Hepatocyte (in vitro differentiated cells): Measurements from ENCODE around the gene EOLA1. TPM values are rescaled to one million over a fixed set of nuclear protein-coding genes. Genes with fewer than 3 reads are reported as not detected.

ENCODE experiments used
- DNase-seq: peaks from one replicate; pipeline ENCODE4 v3.0.0-alpha.2; 2016; ENCODE audit warnings: low spot score
- H2AFZ ChIP-seq: fragments of 200-600 bp; sonication (generic); 2 replicates; pipeline ENCODE4 v1.6.0; 2016; ENCODE audit warnings: antibody characterized with exemption, mild to moderate bottlenecking
- H3K27ac ChIP-seq: fragments of 200-600 bp; sonication (generic); 2 replicates; pipeline ENCODE4 v1.5.1; 2016; ENCODE audit warnings: mild to moderate bottlenecking
- H3K27me3 ChIP-seq: fragments of 200-600 bp; sonication (generic); 2 replicates; pipeline ENCODE4 v1.6.1; 2016
- H3K36me3 ChIP-seq: fragments of 200-600 bp; sonication (generic); replicated peaks from 2 replicates; pipeline ENCODE4 v1.5.1; 2016; ENCODE audit warnings: low read depth; ENCODE audit not compliant: insufficient read depth
- H3K4me1 ChIP-seq: fragments of 200-600 bp; sonication (generic); 2 replicates; pipeline ENCODE4 v1.5.1; 2016; ENCODE audit warnings: mild to moderate bottlenecking, moderate library complexity; ENCODE audit not compliant: insufficient read depth
- H3K4me2 ChIP-seq: fragments of 200-600 bp; sonication (generic); 2 replicates; pipeline ENCODE4 v1.6.0; 2016
- H3K4me3 ChIP-seq: fragments of 200-600 bp; sonication (generic); 2 replicates; pipeline ENCODE4 v1.5.1; 2016; ENCODE audit warnings: mild to moderate bottlenecking
- H3K79me2 ChIP-seq: fragments of 200-600 bp; sonication (generic); 2 replicates; pipeline ENCODE4 v1.6.0; 2017; ENCODE audit warnings: mild to moderate bottlenecking
- H3K9me2 ChIP-seq: fragments of 200-600 bp; sonication (generic); replicated peaks from 2 replicates; pipeline ENCODE4 v1.6.0; 2017; ENCODE audit warnings: mild to moderate bottlenecking; ENCODE audit not compliant: insufficient read depth
- H3K9me3 ChIP-seq: fragments of 200-600 bp; sonication (generic); 2 replicates; pipeline ENCODE4 v1.5.1; 2016; ENCODE audit warnings: low read depth, mild to moderate bottlenecking
- H4K20me1 ChIP-seq: fragments of 200-600 bp; sonication (generic); 2 replicates; pipeline ENCODE4 v1.6.0; 2016; ENCODE audit warnings: mild to moderate bottlenecking; ENCODE audit not compliant: insufficient read depth, poor library complexity, severe bottlenecking
- EZH2 ChIP-seq: fragments of 200-600 bp; sonication (generic); IDR thresholded peaks from 2 replicates; pipeline ENCODE4 v1.6.1; 2016; ENCODE audit warnings: antibody characterized with exemption, mild to moderate bottlenecking, borderline replicate concordance
- EZH2phosphoT487 ChIP-seq: fragments of 200-600 bp; sonication (generic); IDR thresholded peaks from one replicate; pipeline ENCODE4 v1.6.1; 2018; ENCODE audit warnings: antibody characterized with exemption, mild to moderate bottlenecking, low read depth, moderate library complexity; ENCODE audit not compliant: unreplicated experiment, severe bottlenecking
- WGBS: methylation state at CpG from one replicate; pipeline ENCODE4 v1.1.6; 2016; ENCODE audit warnings: low lambda C conversion rate; ENCODE audit errors: missing lambda C conversion rate; 5-methylcytosine and 5-hydroxymethylcytosine counted together
- polyA plus RNA-seq: library from polyadenylated mRNA; unstranded; fragments of >200 nt; fragmentation: Nextera tagmentation; extraction: Ambion mirVana; gene quantifications from 2 replicates; pipeline ENCODE4 v1.2.1, GENCODE V29; 2016
- total RNA-seq: library from RNA; depleted of rRNA; stranded (reverse); fragments of >200 nt; gene quantifications from 2 replicates; pipeline ENCODE4 v1.2.3, GENCODE V29; 2014
- TF ChIP-seq, protein P1 (sequence below): fragments of 200-600 bp; sonication (generic); IDR thresholded peaks from 2 replicates; pipeline ENCODE4 v1.5.1; 2016; ENCODE audit warnings: antibody characterized with exemption, mild to moderate bottlenecking; ENCODE audit not compliant: poor library complexity

Gene EOLA1
- total and polyA plus RNA-seq, 2 experiments from 2014 or later: 9.1 to 13.4 TPM

DNA sequence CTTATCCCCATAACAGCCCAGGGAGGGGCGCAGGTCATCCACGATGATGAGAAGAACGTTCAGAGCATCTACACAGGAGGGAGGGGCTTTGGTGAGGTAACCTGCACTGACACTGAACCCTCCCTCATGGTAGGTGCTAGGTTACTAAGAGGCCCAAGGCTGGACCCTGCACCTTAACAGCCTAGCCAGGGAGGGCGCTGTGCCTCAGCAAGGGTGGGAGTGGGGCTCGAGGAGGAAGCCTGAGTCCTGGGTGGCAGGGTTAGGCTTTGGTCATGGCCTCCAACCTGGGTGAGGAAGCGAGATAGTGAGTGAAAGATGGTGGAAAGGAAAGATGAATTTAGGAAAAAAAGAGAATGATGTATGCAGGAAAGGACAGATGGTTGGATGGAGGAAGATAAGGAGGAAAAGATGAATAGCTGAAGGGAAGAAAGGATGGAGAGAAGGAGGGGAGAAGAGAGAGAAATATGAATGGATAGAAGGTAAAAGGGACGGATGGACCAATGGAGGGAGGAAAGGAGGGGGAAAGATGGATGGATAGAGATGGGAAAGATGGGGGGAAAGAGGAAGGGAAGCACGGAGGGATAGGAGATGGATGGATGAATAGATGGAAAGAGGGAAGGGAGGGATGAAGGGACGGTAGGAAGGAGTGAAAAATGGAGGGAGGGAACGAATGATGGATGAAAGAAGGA is 36.4 kb upstream of the EOLA1 start:
- Histone ChIP-seq H3K9me3 (no peaks in the 10 kb centered on the region), H4K20me1 (no peaks in the 10 kb centered on the region), H3K27me3 (no peaks in the 10 kb centered on the region), H3K4me3 (peak overlapping the region; percentile 13), H2AFZ (no peak overlapping the region), H3K79me2 (no peaks in the 10 kb centered on the region), H3K4me2 (peak overlapping the region; percentile 75), H3K36me3 (no peaks in the 10 kb centered on the region), H3K9me2 (no peaks in the 10 kb centered on the region), H3K27ac (peak overlapping the region; percentile 86), H3K4me1 (no peaks in the 10 kb centered on the region)
- no peak for TF ChIP-seq EZH2
- TF ChIP-seq, protein P1, sequence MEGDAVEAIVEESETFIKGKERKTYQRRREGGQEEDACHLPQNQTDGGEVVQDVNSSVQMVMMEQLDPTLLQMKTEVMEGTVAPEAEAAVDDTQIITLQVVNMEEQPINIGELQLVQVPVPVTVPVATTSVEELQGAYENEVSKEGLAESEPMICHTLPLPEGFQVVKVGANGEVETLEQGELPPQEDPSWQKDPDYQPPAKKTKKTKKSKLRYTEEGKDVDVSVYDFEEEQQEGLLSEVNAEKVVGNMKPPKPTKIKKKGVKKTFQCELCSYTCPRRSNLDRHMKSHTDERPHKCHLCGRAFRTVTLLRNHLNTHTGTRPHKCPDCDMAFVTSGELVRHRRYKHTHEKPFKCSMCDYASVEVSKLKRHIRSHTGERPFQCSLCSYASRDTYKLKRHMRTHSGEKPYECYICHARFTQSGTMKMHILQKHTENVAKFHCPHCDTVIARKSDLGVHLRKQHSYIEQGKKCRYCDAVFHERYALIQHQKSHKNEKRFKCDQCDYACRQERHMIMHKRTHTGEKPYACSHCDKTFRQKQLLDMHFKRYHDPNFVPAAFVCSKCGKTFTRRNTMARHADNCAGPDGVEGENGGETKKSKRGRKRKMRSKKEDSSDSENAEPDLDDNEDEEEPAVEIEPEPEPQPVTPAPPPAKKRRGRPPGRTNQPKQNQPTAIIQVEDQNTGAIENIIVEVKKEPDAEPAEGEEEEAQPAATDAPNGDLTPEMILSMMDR: peak; percentile 25
- peak; percentile 41 for DNase-seq
- 72% methylated on average over 8 of the region's 10 CpGs for WGBS

GRCh38 chrX:149504915-149505651 is 35.7 kb upstream of the EOLA1 start, which contains the start of gene IDS:
TSS of gene IDS (minus strand) at chrX:149505306. CDS start at chrX:149505137, 169 bp downstream.
- H3K4me1 ChIP-seq: no peaks in the 10 kb centered on the region
- peak within 1 kb of the TSS; percentile 86 for H3K27ac ChIP-seq
- no peak for TF ChIP-seq EZH2
- TF ChIP-seq, protein P1: peak; percentile 11
- H4K20me1 ChIP-seq: no peaks in the 10 kb centered on the region
- H3K4me3 ChIP-seq: peak within 1 kb of the TSS; percentile 13
- no peak within 1 kb of the TSS for H2AFZ ChIP-seq
- WGBS: 44% methylated on average over 36 of the region's 54 CpGs
- no peaks in the 10 kb centered on the region for H3K9me2 ChIP-seq
- no peaks in the 10 kb centered on the region for H3K27me3 ChIP-seq
- H3K36me3 ChIP-seq: no peaks in the 10 kb centered on the region
- H3K4me2 ChIP-seq: peak within 1 kb of the TSS; percentile 75
- H3K79me2 ChIP-seq: no peaks in the 10 kb centered on the region
- H3K9me3 ChIP-seq: no peaks in the 10 kb centered on the region
- DNase-seq: peak; percentile 93

DNA sequence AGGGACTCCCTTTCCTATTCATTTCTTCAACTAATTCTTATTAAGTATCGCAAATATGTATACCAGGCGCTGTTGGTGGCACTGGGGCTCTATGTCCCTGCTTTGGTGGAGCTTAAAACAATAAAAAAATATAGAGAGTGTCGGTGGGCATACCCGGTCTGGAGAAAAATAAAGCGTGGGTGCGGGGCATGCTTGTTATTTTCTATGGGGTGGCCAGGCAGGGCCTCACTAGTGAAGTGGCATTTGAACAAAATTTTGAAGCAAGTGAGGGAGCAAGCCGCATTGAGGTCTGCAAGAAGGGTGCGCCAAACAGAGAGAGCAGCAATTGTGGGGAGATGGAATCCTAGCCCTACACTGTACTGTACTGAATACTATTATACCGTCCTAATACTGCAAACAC is 35.1 kb upstream of the EOLA1 start:
- no peaks in the 10 kb centered on the region for H3K36me3 ChIP-seq
- H3K4me3 ChIP-seq: no peak overlapping the region
- no peaks in the 10 kb centered on the region for H3K9me2 ChIP-seq
- H2AFZ ChIP-seq: no peak overlapping the region
- H3K4me2 ChIP-seq: peak overlapping the region; percentile 75
- no peak for DNase-seq
- H4K20me1 ChIP-seq: no peaks in the 10 kb centered on the region
- no peaks in the 10 kb centered on the region for H3K4me1 ChIP-seq
- no peaks in the 10 kb centered on the region for H3K79me2 ChIP-seq
- TF ChIP-seq EZH2phosphoT487 (no peak), EZH2 (no peak)
- TF ChIP-seq, protein P1: no peak
- 85% methylated on average over 9 of the region's 9 CpGs for WGBS
- no peaks in the 10 kb centered on the region for H3K9me3 ChIP-seq
- H3K27me3 ChIP-seq: no peaks in the 10 kb centered on the region
- no peak overlapping the region for H3K27ac ChIP-seq
